ENCODE results near the gene EIF2S3B. TPM values are rescaled to one million over a fixed set of nuclear protein-coding genes. Genes with fewer than 3 reads are reported as not detected.

EIF2S3B gene
- total and polyA plus RNA-seq, 10 donors = 0.33 to 1.8 (median 0.93) TPM

Small RNA genes lying within 50 kb of the gene (small RNA-seq; reads per million reads assigned to genes)
- 0 reads per million in 4 donors for gene SLC25A39P2

Other genes with a start within 250 kb of the EIF2S3B start
- 10 to 100 TPM; 23.6 to 60.3 (median 40.9) TPM for gene KLRD1, start 198.0 kb upstream of the EIF2S3B start, total RNA-seq
- gene KLRD1, start 198.0 kb upstream of the EIF2S3B start, polyA plus RNA-seq = 1 to 10 TPM; 1.7 to 9.4 (median 2.2) TPM
- gene KLRK1, start 115.8 kb upstream of the EIF2S3B start, total RNA-seq = 10 to 100 TPM; 30.5 to 64.6 (median 39.9) TPM
- gene KLRK1, start 115.8 kb upstream of the EIF2S3B start, polyA plus RNA-seq = 10 to 100 TPM; 12.3 to 78.1 (median 45.9) TPM
- 10 to 100 TPM in 3 of 7 donors, 1 to 10 TPM in 4; 4.1 to 14.6 (median 6.7) TPM for gene KLRC4, start 96.1 kb upstream of the EIF2S3B start, total RNA-seq
- gene KLRC4, start 96.1 kb upstream of the EIF2S3B start, polyA plus RNA-seq = under 1 TPM; 0.22 to 0.52 (median 0.28) TPM
- gene KLRC3, start 85.3 kb upstream of the EIF2S3B start, total RNA-seq = 1 to 10 TPM in 6 of 7 donors, under 1 TPM in 1; 0.76 to 5.8 (median 2.4) TPM
- gene KLRC3, start 85.3 kb upstream of the EIF2S3B start, polyA plus RNA-seq = 1 to 10 TPM in 1 of 3 donors, under 1 TPM in 2; 0.13 to 2.7 (median 0.98) TPM
- gene KLRC2, start 69.9 kb upstream of the EIF2S3B start, total RNA-seq = 10 to 100 TPM in 2 of 7 donors, 1 to 10 TPM in 5; 2.6 to 20.8 (median 5.0) TPM
- gene KLRC2, start 69.9 kb upstream of the EIF2S3B start, polyA plus RNA-seq = 1 to 10 TPM; 1.4 to 1.9 (median 1.5) TPM
- 10 to 100 TPM in 1 of 7 donors, 1 to 10 TPM in 6; 1.5 to 11.0 (median 4.6) TPM for gene KLRC1, start 52.5 kb upstream of the EIF2S3B start, total RNA-seq
- gene KLRC1, start 52.5 kb upstream of the EIF2S3B start, polyA plus RNA-seq = 1 to 10 TPM in 2 of 3 donors, under 1 TPM in 1; 0.77 to 2.3 (median 2.1) TPM
- 10 to 100 TPM; 12.6 to 24.7 (median 19.5) TPM for gene MAGOHB, start 107.7 kb downstream of the EIF2S3B start, total RNA-seq
- gene MAGOHB, start 107.7 kb downstream of the EIF2S3B start, polyA plus RNA-seq = 10 to 100 TPM; 16.7 to 27.1 (median 22.7) TPM
- gene STYK1, start 168.2 kb downstream of the EIF2S3B start, total RNA-seq = 1 to 10 TPM in 4 of 7 donors, under 1 TPM in 3; 0.49 to 2.4 (median 1.2) TPM
- gene STYK1, start 168.2 kb downstream of the EIF2S3B start, polyA plus RNA-seq = under 1 TPM; 0.17 to 0.26 (median 0.26) TPM
- 100 to 1,000 TPM; 166 to 250 (median 180) TPM for gene YBX3, start 217.4 kb downstream of the EIF2S3B start, total RNA-seq
- 100 to 1,000 TPM in 1 of 3 donors, 10 to 100 TPM in 2; 87.0 to 155 (median 90.7) TPM for gene YBX3, start 217.4 kb downstream of the EIF2S3B start, polyA plus RNA-seq

All from spleen (tissue), 11 donors.